Left lung (tissue), 10 donors: Measurements from ENCODE around the gene AGBL1. TPM values are rescaled to one million over a fixed set of nuclear protein-coding genes. Genes with fewer than 3 reads are reported as not detected.

Experiments
- ATAC-seq: fragments of 200-7000 bp; cut with Tn5 transposase; one replicate; pipeline ENCODE4 v1.9.1; 2020; ENCODE audit warnings: moderate library complexity
- DNase-seq, 4 donors: peaks; one replicate each; pipeline ENCODE4 v3.0.0-alpha.2; 2013 to 2020
- H3K27ac ChIP-seq, 2 donors: fragments of 200-600 bp; sonication (generic) in 1 of 2; one replicate each; pipeline versions ENCODE4 v1.5.0 to v1.8.0; 2020 to 2021
- H3K27me3 ChIP-seq, 2 donors: fragments of 200-600 bp; sonication (generic) in 1 of 2; one replicate each; pipeline versions ENCODE4 v1.5.0 to v1.8.0; 2020 to 2021
- H3K36me3 ChIP-seq, 2 donors: fragments of 200-600 bp; sonication (generic) in 1 of 2; one replicate each; pipeline versions ENCODE4 v1.5.0 to v1.8.0; 2020 to 2021
- H3K4me1 ChIP-seq, 2 donors: fragments of 200-600 bp; one replicate each; pipeline ENCODE4 v1.8.0; 2021
- H3K4me3 ChIP-seq, 2 donors: fragments of 200-600 bp; sonication (generic) in 1 of 2; one replicate each; pipeline versions ENCODE4 v1.5.0 to v1.8.0; 2020 to 2021; ENCODE audit warnings: mild to moderate bottlenecking in 1 of 2
- H3K9me3 ChIP-seq, 2 donors: fragments of 200-600 bp; sonication (generic) in 1 of 2; one replicate each; pipeline versions ENCODE4 v1.5.0 to v1.8.0; 2020 to 2021
- CTCF ChIP-seq, 2 donors: fragments of 200-600 bp; sonication (generic) in 1 of 2; IDR thresholded peaks; one replicate each; pipeline versions ENCODE4 v1.5.0 to v1.8.0; 2021; ENCODE audit warnings: antibody characterized with exemption in 2 of 2
- intact Hi-C, 2 donors: fragments of 100-400 bp; cut with DNase I; formaldehyde crosslinking; loops; one replicate each; pipeline versions ENCODE4 v1.11.2 to v1.14.2; 2022
- polyA plus RNA-seq, 6 donors: library from polyadenylated mRNA; unstranded; fragments of 120-200 nt; gene quantifications; one replicate each; pipeline ENCODE4 v1.2.1, GENCODE V29; 2013; ENCODE audit not compliant: insufficient read length in 6 of 6
- total RNA-seq, 2 donors: library from RNA; stranded (reverse); fragmentation: NEBNext Ultra II Directional; extraction: Animal tissue kit (Norgen Biotek cat#: 25700); gene quantifications; one replicate each; pipeline ENCODE4 v1.2.1, GENCODE V29; 2021
- donor health status: DM: no; HTN: yes; CAD: no.
- donor health status: DM: no; HTN: no; CAD: no.

AGBL1 gene
- total and polyA plus RNA-seq, 8 donors, result 0.01 to 3.3 (median 0.11) TPM; not detected in 1

- no peak for ATAC-seq
- Histone ChIP-seq H3K4me1 (no peaks in the 10 kb centered on the region), H3K27me3 (no peaks in the 10 kb centered on the region), H3K27ac (no peak overlapping the region), H3K4me3 (no peak overlapping the region), H3K36me3 (no peaks in the 10 kb centered on the region), H3K9me3 (no peaks in the 10 kb centered on the region)
- no peak for DNase-seq
- no peak for TF ChIP-seq CTCF (IDR thresholded peaks at IDR 0.05)
- intact Hi-C loops, result no loop called here
These were observed 555.4 kb downstream of the AGBL1 start for GRCh38 chr15:86634992-86635638.

GRCh38 chr15:86644339-86644738, 564.7 kb downstream of the AGBL1 start:
- no peaks in the 10 kb centered on the region for H3K27me3 ChIP-seq
- no peak overlapping the region for H3K27ac ChIP-seq
- ATAC-seq (no peak), DNase-seq (no peak)
- no peak overlapping the region for H3K4me3 ChIP-seq
- no peaks in the 10 kb centered on the region for H3K9me3 ChIP-seq
- TF ChIP-seq CTCF (IDR thresholded peaks at IDR 0.05), result no peak
- H3K36me3 ChIP-seq, result no peaks in the 10 kb centered on the region
- intact Hi-C loops, result no loop called here
- H3K4me1 ChIP-seq, result no peaks in the 10 kb centered on the region

GRCh38 chr15:86645925-86646500, 566.3 kb downstream of the AGBL1 start:
- H3K9me3 ChIP-seq, result no peaks in the 10 kb centered on the region
- H3K27me3 ChIP-seq, result no peaks in the 10 kb centered on the region
- ATAC-seq (no peak), DNase-seq (no peak)
- no peaks in the 10 kb centered on the region for H3K4me1 ChIP-seq
- intact Hi-C loops, result no loop called here
- no peaks in the 10 kb centered on the region for H3K36me3 ChIP-seq
- H3K27ac ChIP-seq, result no peak overlapping the region
- TF ChIP-seq CTCF (IDR thresholded peaks at IDR 0.05), result no peak
- H3K4me3 ChIP-seq, result no peak overlapping the region

GRCh38 chr15:86647810-86648440, 568.3 kb downstream of the AGBL1 start:
- intact Hi-C loops, result no loop called here
- H3K27me3 ChIP-seq, result no peaks in the 10 kb centered on the region

More at GRCh38 chr15:86647810-86648440, 568.3 kb downstream of the AGBL1 start:
- Histone ChIP-seq H3K27ac (no peak overlapping the region), H3K4me1 (no peaks in the 10 kb centered on the region), H3K9me3 (no peaks in the 10 kb centered on the region), H3K4me3 (no peak overlapping the region), H3K36me3 (no peaks in the 10 kb centered on the region)
- DNase-seq (no peak), ATAC-seq (no peak)
- no peak for TF ChIP-seq CTCF (IDR thresholded peaks at IDR 0.05)
